Embryonic facial prominence (tissue), 1 donor: ENCODE data around the gene GPR153.

Experiments
- DNase-seq: peaks from one replicate; pipeline ENCODE4 v3.0.0-alpha.2; 2016; ENCODE audit errors: extremely low spot score

Gene GPR153

DNA sequence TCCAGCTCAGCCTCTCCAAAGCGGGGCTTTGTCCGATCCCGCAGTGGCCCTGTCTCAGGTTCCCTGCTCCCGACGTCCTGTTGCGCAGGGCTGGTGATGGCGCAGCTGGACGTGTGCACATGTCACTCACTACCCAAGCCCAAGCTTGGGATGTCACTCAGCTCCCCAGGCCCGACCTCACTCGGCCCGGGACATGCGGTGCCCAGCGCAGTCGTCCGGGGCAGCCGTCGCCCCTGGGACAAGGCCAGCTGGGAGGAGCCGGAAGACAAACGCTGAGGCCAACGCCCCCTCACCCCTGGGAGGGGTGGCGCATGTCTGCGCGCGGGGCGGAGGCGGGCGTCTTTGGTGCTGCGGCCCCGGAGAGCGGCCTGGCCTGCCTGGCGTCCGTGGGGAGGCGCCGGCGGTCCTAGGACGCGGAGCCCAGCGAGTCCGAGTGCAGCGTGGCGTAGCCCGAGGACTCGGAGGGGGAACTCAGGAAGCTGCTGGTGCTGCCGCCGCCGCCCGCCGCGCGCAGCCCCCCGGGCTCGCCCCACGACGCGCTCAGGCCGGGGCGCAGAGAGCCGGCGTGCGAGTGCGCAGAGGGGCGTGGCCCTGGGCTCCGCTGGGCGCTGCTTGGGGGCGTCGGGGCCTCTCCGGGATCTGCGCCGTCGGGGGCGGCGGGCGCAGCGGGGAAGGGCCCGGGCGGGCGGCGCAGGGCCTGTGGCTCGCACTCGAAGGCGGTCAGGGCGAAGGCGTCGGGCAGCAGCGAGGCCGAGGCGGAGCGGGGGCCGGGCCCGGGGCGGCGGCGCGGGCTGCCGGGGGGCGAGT is 11.8 kb downstream of the GPR153 start:
- DNase-seq: no peak

DNA sequence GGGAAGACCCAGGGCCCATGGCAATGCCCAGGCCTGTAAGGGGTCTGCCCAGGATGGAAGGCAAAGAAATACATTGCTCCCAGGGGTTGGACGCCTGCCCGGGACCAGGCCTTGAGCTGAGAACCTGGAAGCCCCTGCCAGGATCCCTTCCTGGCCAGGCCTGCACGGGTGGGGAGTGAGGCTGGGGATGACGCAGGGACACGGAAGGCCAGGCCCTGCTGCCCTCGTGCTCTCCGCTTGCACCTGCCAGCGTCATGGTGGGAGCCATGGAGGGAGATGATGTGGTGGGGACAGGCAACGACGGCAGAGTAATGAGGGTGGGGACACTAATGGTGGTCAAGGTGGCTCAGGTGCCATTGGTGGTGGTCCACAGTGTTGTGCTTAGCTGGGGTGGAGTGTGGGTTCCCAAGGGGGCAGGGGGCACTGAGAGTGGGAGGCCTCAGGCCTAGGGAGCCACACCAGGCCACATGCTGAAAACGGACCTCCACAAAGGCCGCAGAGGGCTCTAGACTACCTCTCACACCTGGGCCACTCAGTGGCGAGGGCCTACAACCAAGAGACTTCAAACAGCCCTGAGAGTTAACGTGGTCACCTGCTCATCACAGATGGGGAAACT is 12.6 kb downstream of the GPR153 start:
- DNase-seq: no peak

DNA sequence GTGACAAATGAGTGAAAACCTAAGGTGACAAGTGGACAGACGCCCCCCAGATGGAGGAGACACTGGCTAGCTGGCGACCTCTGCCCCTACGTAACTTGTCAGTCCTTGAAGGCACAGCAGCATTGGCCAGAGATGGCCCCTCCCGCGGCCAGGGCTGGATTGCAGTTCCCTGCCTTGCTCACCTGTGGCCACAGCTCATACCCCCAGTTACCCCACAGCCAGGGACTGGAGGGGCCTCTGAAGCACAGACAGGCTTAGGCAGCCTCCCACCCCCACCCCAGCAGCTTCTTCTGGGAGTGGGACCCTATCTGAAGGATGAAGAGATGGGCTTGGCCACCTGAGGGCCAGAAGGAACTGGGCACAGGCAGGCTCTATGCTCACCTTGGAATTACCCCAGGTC is 13.2 kb downstream of the GPR153 start:
- DNase-seq: no peak

DNA sequence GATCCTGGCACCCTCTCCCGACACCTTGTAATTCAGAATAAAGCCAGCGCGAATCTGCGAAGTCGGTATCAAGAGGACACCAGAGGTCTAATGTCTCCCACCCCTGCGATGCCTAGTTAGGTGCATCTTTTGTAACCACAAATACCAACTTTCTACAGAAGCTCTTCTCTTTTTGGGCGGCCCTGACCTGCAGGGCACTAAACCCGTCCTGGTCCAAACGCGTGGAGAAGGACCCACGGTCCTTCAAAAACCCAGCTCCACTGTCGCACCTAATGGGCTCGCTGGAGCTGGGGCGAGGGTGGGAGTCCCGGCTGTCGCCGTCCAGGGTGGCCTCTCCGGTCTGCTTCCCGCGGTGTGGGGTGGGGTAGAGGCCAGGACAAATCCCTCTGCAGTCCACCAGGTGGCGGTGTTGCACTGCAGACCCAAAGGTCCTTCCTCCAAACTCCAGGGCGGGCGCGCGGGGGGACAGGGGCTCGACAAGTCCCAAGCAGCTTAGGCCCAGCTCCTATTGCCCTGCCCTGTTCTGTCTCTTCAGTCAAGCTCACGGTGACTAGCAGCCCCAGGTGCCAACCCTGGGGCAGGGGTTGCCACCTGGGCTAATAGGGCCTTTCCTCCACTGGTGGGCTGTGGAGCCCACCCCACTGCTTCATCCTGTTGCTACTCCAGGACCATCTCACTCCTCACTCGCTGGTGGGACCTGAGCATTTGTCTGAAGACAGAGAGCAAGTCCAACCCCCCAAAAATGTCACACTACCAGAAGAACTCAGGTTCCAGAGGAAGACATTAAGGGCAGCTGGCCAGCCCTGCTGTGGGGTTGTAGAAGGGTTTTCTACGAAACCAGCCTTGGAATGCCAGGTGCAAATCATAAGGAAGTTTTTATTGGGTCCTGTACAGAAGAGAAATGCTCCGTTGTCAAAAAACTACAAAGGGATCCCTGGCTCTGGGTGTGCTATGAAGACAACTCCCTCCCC is 14.1 kb downstream of the GPR153 start:
- no peak for DNase-seq

DNA sequence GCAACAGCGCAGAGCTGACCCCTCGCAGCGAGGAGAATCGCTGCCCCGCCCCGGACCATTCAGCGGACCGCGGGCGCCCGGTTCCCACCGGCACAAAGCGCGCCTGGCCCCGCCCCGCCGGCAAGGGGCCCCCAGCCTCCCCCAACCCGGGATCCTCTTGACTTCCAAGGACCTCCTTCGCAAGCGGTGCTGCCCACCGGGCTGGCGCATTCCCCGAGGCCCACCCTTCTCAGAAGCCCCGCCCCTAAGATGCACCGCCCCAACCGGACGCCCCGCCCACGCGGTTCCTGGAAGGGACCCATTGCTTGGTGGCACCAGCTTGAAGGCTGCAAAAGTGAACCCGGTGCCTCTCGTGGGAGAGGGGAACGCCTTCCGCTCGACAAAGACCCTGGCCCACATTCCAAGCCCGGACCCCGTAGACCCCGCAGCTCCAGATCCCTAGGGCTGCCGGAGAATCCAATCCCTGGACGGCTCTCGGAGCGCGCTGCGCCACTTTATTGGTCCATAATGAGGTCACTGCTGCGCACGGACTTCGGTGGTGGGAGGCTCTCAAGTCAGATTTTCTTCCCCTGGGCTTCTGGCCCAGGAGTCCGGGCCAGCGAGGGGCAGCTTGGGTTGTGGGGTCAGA is 14.9 kb downstream of the GPR153 start:
- DNase-seq: no peak

DNA sequence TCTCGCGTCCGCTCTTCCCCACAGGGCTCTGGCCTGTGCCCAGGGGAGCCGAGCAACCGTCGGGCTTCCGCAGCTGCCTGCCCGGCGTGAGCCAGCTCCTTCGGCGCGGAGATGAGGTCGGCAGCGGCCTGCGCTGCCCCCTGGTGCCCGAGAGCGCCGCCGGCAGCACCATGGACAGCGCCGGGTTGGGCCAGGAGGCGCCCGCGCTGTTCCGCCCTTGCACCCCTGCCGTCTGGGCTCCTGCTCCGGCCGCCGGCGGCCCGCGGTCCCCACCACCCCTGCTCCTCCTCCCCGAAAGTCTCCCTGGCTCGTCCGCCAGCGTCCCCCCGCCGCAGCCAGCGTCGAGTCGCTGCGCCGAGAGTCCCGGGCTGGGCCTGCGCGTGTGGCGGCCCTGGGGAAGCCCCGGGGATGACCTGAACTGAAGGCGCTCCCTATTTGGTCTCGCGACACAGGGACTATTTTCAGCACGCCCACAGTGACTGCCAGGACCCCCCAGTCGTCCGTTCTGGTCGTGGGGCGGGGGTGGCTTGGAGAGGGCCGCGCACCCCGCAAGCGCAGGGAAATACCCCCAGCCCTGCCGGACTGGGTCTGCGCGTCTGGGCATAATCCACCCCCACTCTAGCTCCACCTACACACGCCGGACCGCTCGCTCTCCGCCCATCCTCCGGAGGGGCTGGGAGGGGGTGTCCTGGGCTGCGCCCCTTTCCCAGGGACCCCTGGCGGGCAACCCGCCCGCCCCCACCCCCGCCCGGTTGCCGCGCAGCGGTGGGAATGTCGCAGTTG is 15.6 kb downstream of the GPR153 start:
- peak; percentile 57 for DNase-seq

DNA sequence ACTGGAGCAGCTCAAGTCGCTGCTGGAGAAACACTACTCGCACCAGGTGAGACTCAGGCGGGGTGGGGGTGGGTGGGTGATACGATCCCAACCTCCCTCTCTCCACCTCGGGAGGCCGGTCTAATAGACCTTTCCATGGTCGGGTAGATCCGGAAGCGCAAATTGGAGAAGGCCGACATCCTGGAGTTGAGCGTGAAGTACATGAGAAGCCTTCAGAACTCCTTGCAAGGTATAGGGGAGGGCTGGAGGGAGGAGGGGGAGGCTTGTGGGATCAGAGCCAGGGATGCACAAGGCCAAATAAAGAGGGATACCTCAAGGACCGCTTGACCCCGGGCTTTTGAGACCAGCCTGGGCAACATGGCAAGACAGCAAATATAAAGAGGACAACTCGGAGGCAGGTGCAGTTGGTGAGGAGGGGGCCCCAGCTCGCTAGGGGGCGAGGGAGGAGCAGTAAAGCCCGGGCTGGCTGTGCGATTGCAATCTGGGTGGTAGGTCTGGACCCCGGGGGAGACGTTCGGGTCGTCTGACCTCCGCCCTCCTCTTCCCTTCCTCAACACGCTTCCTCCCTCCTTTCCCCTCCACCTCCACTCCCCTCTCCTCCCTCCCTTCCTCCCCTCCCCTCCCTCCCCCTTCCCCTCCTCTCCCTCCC is 16.4 kb downstream of the GPR153 start:
- DNase-seq: no peak

DNA sequence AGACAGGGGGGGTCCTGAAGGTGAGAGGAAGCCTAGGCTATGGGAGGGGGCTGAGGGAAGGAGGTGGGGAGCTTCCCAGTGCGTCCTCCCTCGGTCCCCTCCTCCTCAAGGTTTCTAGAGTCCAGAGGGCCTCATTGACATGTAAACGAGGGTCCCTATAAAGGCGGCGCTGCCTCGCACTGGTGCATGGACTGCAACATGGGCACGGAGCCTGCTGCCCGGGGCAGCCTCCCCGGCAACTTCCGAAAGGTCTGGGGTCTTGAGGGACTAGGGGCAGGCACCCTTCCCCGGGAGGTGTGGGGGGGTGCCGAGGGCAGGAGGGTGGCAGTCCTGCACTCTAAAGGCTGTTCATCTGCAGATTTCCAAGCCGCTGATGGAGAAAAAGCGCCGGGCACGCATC is 16.9 kb downstream of the GPR153 start, which contains the start of gene HES3:
HES3 (plus strand) TSS at position 187 of the 400 bp plus-strand sequence; CDS start at position 374, 187 bp downstream.
- DNase-seq: no peak

DNA sequence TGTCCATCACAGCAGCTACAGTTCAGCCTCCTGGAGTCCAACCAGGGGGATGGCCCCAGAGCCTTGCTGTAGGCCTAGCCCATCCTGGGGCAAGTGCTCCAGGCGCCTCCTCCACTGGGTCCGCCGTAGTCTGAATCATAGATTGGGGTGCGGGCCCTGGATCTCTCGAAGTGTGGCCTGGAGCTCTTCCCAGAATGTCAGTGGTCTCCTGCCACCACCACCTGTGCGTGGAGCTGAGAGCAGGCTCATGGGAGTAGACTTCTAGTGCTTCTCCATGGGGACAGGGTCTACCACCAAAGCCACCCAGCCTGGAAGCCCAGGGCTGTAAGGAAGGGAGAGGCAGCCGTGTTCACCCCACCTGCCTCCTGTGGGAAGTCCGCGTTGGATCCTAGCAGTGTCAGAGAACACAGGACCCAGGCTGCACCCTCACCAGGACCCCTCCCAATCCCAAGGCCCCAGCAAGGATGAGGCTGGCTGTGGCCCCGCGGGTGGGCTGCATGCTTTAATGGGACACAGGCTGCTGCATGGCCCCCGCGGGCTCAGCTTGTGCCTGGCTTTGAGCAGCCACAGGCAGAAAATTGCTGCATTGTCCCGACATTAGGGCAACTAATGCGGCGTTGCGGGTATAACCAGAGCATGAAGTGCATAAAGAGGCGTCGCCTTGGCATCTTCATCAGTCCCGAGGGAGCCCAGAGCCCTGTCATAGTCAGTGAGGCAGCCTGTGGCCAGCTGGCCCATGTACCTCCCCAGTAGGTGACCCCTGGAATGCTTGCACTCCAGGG is 17.7 kb downstream of the GPR153 start:
- DNase-seq: no peak

DNA sequence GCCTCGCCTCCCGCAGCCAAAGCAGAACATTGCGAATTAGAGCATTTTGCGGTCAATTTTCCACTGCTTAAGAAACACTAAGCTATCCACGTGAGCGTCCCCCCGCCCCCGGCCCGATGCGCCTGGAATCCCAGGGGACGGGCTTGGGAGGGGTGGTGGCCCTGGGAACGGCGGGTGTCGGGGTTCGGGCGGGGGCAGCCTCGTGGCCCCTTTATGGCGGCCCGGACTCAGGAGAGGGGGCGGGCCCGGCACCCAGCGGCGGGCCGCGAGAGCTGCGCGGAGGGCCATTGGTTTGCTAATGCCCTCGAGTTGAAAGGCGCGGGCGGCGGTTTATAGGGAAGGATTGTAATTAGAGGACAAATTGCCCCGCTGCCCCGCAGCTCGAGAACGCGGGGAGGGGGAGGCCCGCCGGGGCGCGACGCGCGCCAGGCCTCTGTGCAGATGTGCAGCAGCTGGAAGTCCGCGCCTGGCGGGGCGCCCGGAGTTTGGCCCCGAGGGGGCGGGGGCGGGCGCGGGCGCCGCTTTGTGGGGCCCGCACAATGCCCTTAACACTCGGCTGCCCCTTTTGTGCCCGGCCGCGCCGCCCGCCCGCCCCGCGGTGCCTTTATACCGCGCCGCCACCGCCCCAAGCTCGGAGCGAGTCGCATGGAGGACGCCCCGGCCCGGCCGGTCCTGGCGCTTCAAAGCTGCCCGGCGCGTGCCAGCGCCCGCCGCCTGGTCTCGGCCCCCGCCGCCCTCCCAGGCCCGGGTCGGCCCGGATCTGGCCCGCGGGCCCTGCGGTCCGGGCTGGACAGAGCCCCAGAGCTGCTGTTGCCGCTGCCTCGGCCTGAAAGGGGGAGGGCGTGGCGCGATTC is 18.8 kb downstream of the GPR153 start:
- no peak for DNase-seq

DNA sequence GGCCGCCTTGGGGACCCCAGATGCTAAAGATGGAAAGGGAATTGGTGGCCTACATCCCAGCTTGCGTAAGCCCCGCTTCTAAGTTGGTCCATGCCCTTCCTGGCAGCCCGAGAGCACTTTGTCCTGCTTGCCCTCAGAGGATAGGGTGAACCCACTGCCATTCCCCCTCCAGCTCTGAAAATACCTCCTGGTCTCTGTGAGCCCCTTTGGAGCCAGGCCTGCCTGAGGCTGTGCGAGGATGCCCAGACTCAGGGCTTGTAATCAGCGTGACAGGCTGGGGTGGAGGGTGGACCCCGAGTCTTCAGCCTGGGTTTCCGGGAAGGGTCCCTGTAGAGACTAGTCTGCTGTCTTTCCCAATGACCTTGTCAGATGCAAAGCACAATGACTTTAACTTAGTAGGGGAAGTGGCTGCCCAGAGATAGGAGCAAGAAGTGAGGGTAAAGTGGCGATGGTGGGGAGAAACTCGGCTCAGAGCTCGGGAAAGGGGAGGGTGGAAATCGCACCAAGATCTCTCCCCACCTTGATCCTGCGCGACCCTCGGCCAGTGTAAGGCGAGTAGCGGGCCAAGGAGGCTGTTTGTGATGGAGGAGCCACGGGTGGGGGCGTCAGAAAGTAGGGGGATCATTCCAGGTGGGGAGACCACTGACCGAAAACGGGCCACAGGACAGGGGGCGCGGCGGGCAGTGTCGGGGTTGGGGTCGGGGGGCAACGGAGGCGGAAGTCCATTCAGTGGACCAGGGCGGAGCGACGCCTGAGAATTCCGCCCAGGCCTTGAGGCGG is 19.6 kb downstream of the GPR153 start:
- DNase-seq: no peak

DNA sequence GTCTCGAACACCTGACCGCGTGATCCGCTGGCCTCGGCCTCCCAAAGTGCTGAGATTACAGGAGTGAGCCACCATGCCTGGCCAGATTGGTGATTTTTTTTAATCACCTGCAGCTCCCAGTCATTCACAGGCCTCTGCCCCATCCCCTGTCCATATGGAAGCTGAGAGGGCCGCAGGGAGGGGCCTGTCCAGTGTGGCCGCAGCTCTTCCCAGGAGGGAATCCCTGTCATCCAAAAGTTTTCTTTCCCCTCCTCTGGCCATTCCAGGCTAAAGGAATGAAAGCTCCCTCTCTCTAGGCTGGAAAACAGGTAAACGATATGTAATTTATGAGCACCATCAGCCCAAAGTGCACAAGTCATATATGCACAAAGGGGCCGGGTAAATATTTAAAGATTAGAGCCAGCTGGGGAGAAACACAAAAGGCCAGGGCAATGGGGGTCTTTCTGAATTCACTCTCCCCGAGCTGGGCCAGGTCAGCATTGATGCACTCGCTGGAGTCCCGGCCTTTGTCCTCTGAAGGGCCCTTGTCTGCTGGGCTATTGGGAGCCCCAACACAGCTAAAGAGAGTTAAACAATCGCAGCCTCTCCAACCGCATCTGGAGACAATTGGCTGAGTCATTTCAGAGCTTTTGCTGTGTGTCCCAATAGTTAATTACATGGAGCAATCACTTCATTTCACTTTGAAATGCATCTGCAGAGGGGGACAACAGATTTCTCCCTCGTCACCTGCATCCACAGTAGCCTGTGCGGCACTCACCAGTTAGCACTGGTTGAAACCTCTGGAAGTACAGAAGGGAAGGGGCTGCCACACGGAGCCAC is 20.7 kb downstream of the GPR153 start:
- no peak for DNase-seq

DNA sequence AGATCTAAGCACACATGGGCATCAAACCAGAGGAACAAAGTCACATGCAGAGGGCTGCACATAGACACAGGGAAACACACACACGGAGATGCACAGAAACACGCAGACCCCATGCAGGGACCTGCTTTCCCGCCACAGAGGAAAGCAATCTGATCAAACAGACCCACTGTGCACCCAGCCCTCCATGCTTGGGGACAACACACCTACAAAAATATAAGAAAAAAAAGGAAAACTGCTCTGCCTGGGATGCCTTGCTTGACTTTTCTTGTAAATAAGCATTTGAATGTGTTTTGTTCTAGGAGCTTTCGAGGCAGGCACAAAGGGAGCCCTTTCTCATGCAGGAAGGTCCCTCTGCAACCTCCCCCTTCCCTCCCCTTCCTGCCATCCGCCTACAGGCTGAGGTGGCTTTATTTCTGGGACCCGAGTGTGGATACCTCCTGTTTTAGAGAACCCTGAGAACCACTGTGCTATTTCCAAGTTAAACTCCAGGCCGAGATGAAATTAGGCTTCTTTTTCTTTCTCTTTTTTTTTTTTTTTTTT is 21.6 kb downstream of the GPR153 start:
- no peak for DNase-seq

DNA sequence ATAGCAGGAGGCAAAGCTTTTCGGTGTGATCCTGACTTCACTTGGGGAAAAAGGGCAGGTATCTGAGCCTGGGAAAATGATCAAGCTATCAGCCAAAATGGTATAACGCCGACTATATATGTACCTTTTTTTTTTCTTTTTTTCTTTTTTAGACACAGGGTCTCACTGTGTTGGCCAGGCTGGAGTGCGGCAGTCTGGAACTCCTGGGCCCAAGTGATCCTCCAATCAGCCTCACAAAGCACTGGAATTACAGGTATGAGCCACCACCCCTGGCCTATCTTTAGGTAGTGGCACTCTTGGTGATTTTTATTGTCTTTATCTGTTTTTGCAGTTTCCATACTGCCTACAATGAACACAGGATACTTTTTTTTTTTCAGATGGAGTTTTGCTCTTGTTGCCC is 23.8 kb downstream of the GPR153 start:
- DNase-seq: no peak

DNA sequence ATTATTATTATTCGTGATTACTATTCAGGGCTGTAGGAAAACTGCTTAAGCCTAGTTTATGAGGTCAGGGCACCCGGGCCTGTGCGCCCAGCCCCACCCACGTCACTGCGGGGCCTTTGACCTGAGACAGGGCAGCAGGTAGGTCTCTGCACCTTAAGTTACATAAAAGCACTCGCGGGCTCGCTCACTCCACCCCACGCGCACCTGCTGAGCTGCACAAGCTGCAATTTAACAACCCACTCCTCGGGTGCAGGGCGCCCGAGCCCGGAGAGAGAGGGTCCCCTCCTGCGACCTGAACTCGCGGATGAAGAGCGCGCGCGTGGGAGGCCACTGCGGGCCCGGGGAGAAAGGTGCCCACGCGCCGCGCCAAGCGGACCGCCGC is 25.6 kb downstream of the GPR153 start:
- no peak for DNase-seq

DNA sequence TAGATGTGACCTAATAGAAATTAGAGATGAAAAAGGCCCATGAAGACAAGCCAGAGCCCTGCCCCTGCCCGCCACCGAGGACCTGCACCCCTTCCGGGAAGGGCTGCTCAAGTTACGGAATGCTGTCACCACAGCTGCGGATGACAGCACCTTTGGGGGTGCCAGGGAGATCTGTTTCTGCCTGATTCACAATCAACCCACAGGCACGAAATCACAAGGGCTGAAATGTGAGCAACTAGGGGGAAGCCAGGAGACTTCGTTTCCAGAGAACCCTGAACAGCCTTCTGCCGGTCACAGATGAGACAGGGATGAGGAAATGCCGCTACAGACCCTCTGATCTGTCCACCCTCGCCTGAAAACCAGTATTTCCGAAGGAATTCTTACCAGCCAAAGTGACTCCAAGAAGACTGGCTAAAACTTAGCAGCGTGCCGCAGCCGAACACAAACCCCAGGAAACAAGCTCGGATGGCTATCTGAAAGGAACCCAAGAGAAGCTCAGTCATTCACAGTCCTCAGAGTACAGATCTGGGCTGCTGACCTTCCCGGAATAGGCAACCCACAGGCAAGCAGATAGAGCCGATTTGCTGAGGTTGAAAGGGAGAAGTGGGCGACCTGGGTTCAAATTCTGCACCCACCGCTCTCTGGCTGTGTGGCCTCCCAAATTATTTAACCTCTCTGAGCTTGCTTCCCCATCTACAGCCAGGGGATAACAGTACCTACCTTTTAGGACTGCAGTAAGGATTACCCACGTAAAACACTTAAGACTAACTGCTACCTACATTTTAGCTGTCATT is 26.2 kb downstream of the GPR153 start:
- no peak for DNase-seq
